H1 (cell line): ENCODE measurements around the gene ZNF407. TPM values are rescaled to one million over a fixed set of nuclear protein-coding genes. Genes with fewer than 3 reads are reported as not detected.

ENCODE experiments used
- CTCF ChIA-PET: fragments of 300-600 bp; sonication (Branson Sonifier 250); formaldehyde crosslinking; loops from one replicate; lab custom pipeline; 2021; ENCODE audit not compliant: partially characterized antibody; lab: Charles Lee
- POLR2A ChIA-PET: fragments of 300-600 bp; sonication (Branson Sonifier 250); formaldehyde crosslinking; loops from one replicate; lab custom pipeline; 2021; ENCODE audit warnings: inconsistent platforms; ENCODE audit not compliant: partially characterized antibody; lab: Charles Lee
- DNase-seq, 2 experiments: peaks; one replicate each; pipeline versions ENCODE4 v3.0.0 to v3.0.0-alpha.2; 2010 to 2022; ENCODE audit warnings: low spot score in 2 of 2, low read depth in 1 of 2, mixed read lengths in 1 of 2
- FAIRE-seq: peaks from 2 replicates; lab custom pipeline; 2011; peaks lifted over from hg19 to GRCh38; lab: Jason Lieb, UNC
- H2AFZ ChIP-seq: 2 replicates; pipeline ENCODE4 v1.8.1; 2012; ENCODE audit warnings: low read length, inconsistent platforms
- H2AK5ac ChIP-seq: 2 replicates; pipeline ENCODE4 v1.6.1; 2013; ENCODE audit warnings: low read depth, low read length
- H2BK120ac ChIP-seq: replicated peaks from 2 replicates; pipeline ENCODE3; 2013; ENCODE audit warnings: low read depth, low read length, inconsistent platforms
- H2BK12ac ChIP-seq: 2 replicates; pipeline ENCODE4 v1.6.1; 2013; ENCODE audit warnings: low read depth, low read length
- H2BK15ac ChIP-seq: 2 replicates; pipeline ENCODE4 v1.6.1; 2013; ENCODE audit warnings: low read length
- H2BK20ac ChIP-seq: 2 replicates; pipeline ENCODE4 v1.6.1; 2013; ENCODE audit warnings: low read length
- H2BK5ac ChIP-seq: 2 replicates; pipeline ENCODE4 v1.6.1; 2013; ENCODE audit warnings: low read depth, low read length
- H3K14ac ChIP-seq: 2 replicates; pipeline ENCODE4 v1.6.1; 2013; ENCODE audit warnings: inconsistent platforms; ENCODE audit not compliant: insufficient read length
- H3K18ac ChIP-seq: 2 replicates; pipeline ENCODE4 v1.6.1; 2013; ENCODE audit warnings: low read length; ENCODE audit errors: extremely low read depth
- H3K23ac ChIP-seq: 2 replicates; pipeline ENCODE4 v1.6.1; 2013; ENCODE audit warnings: inconsistent platforms; ENCODE audit not compliant: insufficient read length
- H3K23me2 ChIP-seq: 2 replicates; pipeline ENCODE4 v1.6.1; 2013; ENCODE audit warnings: low read depth, low read length
- H3K27ac ChIP-seq: 2 replicates; pipeline ENCODE4 v1.6.1; 2011; ENCODE audit warnings: low read depth, low read length, inconsistent platforms
- H3K27me3 ChIP-seq, 4 experiments: replicated peaks in 1 of 4; 1 replicate in 1 of 4; 2 replicates in 3 of 4; pipeline versions ENCODE4 v1.6.1 to v1.8.1; 2011 to 2013; ENCODE audit warnings: low read length in 3 of 4, mild to moderate bottlenecking in 3 of 4, inconsistent platforms in 2 of 4, mixed read lengths in 2 of 4, moderate library complexity in 1 of 4; ENCODE audit not compliant: control insufficient read depth in 3 of 4, insufficient read depth in 3 of 4; ENCODE audit errors: extremely low read depth in 1 of 4
- H3K36me3 ChIP-seq, 4 experiments: 2 replicates each; pipeline versions ENCODE4 v1.6.1 to v1.8.1; 2011 to 2013; ENCODE audit warnings: mild to moderate bottlenecking in 4 of 4, low read length in 3 of 4, moderate library complexity in 2 of 4, control low read depth in 1 of 4, inconsistent platforms in 1 of 4; ENCODE audit not compliant: insufficient read depth in 4 of 4, control insufficient read depth in 2 of 4
- H3K4ac ChIP-seq: replicated peaks from 2 replicates; pipeline ENCODE3; 2013; ENCODE audit warnings: low read length, low read depth, mixed read lengths, inconsistent platforms; ENCODE audit not compliant: insufficient read length
- H3K4me1 ChIP-seq, 4 experiments: replicated peaks in 1 of 4; 1 replicate in 1 of 4; 2 replicates in 3 of 4; pipeline versions ENCODE4 v1.6.1 to v1.8.1; 2011 to 2013; ENCODE audit warnings: low read length in 3 of 4, inconsistent platforms in 2 of 4, mixed read lengths in 1 of 4; ENCODE audit not compliant: insufficient read depth in 4 of 4, control insufficient read depth in 3 of 4
- H3K4me2 ChIP-seq, 2 experiments: 2 replicates each; pipeline versions ENCODE4 v1.6.1 to v1.8.1; 2011 to 2013; ENCODE audit warnings: low read depth in 2 of 2, low read length in 2 of 2, control low read depth in 1 of 2, inconsistent platforms in 1 of 2, mild to moderate bottlenecking in 1 of 2; ENCODE audit not compliant: insufficient read depth in 1 of 2
- H3K4me3 ChIP-seq, 4 experiments: fragments of 200-600, 300-600 bp in 1 of 4; sonication (generic), shearing (Covaris generic), sonication (Bioruptor Twin) in 1 of 4; 2 replicates each; pipeline versions ENCODE4 v1.5.1 to v1.8.1; 2011 to 2016; ENCODE audit warnings: low read length in 4 of 4, low read depth in 3 of 4, control low read depth in 2 of 4, inconsistent platforms in 2 of 4, mild to moderate bottlenecking in 2 of 4, mixed read lengths in 1 of 4, moderate library complexity in 1 of 4; ENCODE audit not compliant: insufficient read depth in 2 of 4; ENCODE audit errors: extremely low read depth in 1 of 4
- H3K56ac ChIP-seq: replicated peaks from 2 replicates; pipeline ENCODE3; 2013; ENCODE audit warnings: low read depth, mild to moderate bottlenecking, mixed read lengths, low read length, inconsistent platforms; ENCODE audit not compliant: insufficient read length
- H3K79me1 ChIP-seq: 2 replicates; pipeline ENCODE4 v1.6.1; 2013; ENCODE audit warnings: low read depth, low read length, control low read depth
- H3K79me2 ChIP-seq, 2 experiments: 2 replicates each; pipeline versions ENCODE4 v1.6.1 to v1.8.1; 2012 to 2013; ENCODE audit warnings: low read length in 2 of 2, mild to moderate bottlenecking in 2 of 2, inconsistent platforms in 1 of 2; ENCODE audit not compliant: insufficient read depth in 2 of 2, control insufficient read depth in 1 of 2
- H3K9ac ChIP-seq, 4 experiments: replicated peaks in 1 of 4; 1 replicate in 1 of 4; 2 replicates in 3 of 4; pipeline versions ENCODE4 v1.6.1 to v1.8.1; 2011 to 2013; ENCODE audit warnings: low read depth in 3 of 4, low read length in 3 of 4, control low read depth in 2 of 4, mild to moderate bottlenecking in 2 of 4, moderate library complexity in 2 of 4, inconsistent platforms in 1 of 4; ENCODE audit errors: extremely low read depth in 1 of 4
- H3K9me3 ChIP-seq, 2 experiments: 2 replicates each; pipeline versions ENCODE4 v1.6.1 to v1.8.1; 2012 to 2013; ENCODE audit warnings: mild to moderate bottlenecking in 2 of 2, moderate library complexity in 2 of 2, control low read depth in 1 of 2, inconsistent platforms in 1 of 2, low read depth in 1 of 2, low read length in 1 of 2, mixed read lengths in 1 of 2; ENCODE audit not compliant: insufficient read depth in 2 of 2
- H4K20me1 ChIP-seq, 2 experiments: replicated peaks in 1 of 2; 2 replicates each; pipeline versions ENCODE3 to v1.8.1; 2011 to 2013; ENCODE audit warnings: inconsistent platforms in 2 of 2, low read length in 2 of 2, mild to moderate bottlenecking in 1 of 2; ENCODE audit not compliant: insufficient read depth in 2 of 2, control insufficient read depth in 1 of 2
- H4K5ac ChIP-seq: 2 replicates; pipeline ENCODE4 v1.6.1; 2013; ENCODE audit warnings: low read length, low read depth, mixed read lengths, inconsistent platforms; ENCODE audit not compliant: insufficient read length
- H4K8ac ChIP-seq: 2 replicates; pipeline ENCODE4 v1.8.0; 2013; ENCODE audit warnings: mild to moderate bottlenecking, moderate library complexity, low read length, inconsistent platforms; ENCODE audit not compliant: insufficient read depth; ENCODE audit errors: extremely low read depth
- H4K91ac ChIP-seq: replicated peaks from 2 replicates; pipeline ENCODE3; 2013; ENCODE audit warnings: low read length, mixed read lengths, inconsistent platforms; ENCODE audit not compliant: insufficient read length
- CHD2 ChIP-seq: IDR thresholded peaks from 2 replicates; pipeline ENCODE4 v1.6.1; 2012; ENCODE audit warnings: low read length, improper control_type of control experiment
- CTBP2 ChIP-seq: IDR thresholded peaks from 2 replicates; pipeline ENCODE4 v1.7.0; 2011; ENCODE audit warnings: borderline replicate concordance, mild to moderate bottlenecking, moderate library complexity, mixed read lengths, low read length; ENCODE audit not compliant: insufficient read depth, insufficient read length
- CTCF ChIP-seq, 3 experiments: IDR thresholded peaks; 1 replicate in 2 of 3; 2 replicates in 1 of 3; pipeline versions ENCODE4 v1.5.1 to v1.6.1; 2011; ENCODE audit warnings: low read length in 3 of 3, mild to moderate bottlenecking in 3 of 3, inconsistent platforms in 2 of 3, low read depth in 1 of 3, moderate library complexity in 1 of 3; ENCODE audit not compliant: insufficient read depth in 1 of 3; ENCODE audit errors: control extremely low read depth in 1 of 3
- FOSL1 ChIP-seq: IDR thresholded peaks from 2 replicates; pipeline ENCODE4 v1.6.1; 2011; ENCODE audit warnings: mild to moderate bottlenecking, low read depth, low read length, moderate library complexity; ENCODE audit not compliant: insufficient read depth
- HDAC6 ChIP-seq: IDR thresholded peaks from one replicate; pipeline ENCODE4 v1.7.1; 2012; ENCODE audit warnings: low read depth, mild to moderate bottlenecking, inconsistent platforms, low read length, moderate library complexity
- SIN3A ChIP-seq, 2 experiments: IDR thresholded peaks in 1 of 2; conservative IDR thresholded peaks in 1 of 2; 2 replicates each; pipeline ENCODE4 v1.6.1; 2011 to 2012; ENCODE audit warnings: low read length in 2 of 2, improper control_type of control experiment in 1 of 2, low read depth in 1 of 2, mild to moderate bottlenecking in 1 of 2
- SP2 ChIP-seq: IDR thresholded peaks from 2 replicates; pipeline ENCODE4 v1.6.1; 2012; ENCODE audit warnings: mild to moderate bottlenecking, low read length, inconsistent platforms
- SP4 ChIP-seq: IDR thresholded peaks from 2 replicates; pipeline ENCODE4 v1.6.1; 2012; ENCODE audit warnings: low read length, inconsistent platforms
- SUZ12 ChIP-seq: fragments of 200-600 bp; sonication (generic); IDR thresholded peaks from 2 replicates; pipeline ENCODE4 v1.6.1; 2012; ENCODE audit warnings: mild to moderate bottlenecking, inconsistent platforms, low read length, moderate library complexity, mixed read lengths
- TAF7 ChIP-seq: optimal IDR thresholded peaks from 2 replicates; pipeline ENCODE3; 2011; ENCODE audit warnings: low read depth, mild to moderate bottlenecking, inconsistent platforms, low read length, moderate library complexity, borderline replicate concordance
- TCF12 ChIP-seq: IDR thresholded peaks from 2 replicates; pipeline ENCODE4 v1.6.1; 2011; ENCODE audit warnings: low read depth, mild to moderate bottlenecking, low read length
- WGBS, 2 experiments: shearing (Covaris generic) in 1 of 2; methylation state at CpG; one replicate each; pipeline versions ENCODE4 v1.1.6 to v1.1.7; 2013 to 2015; ENCODE audit warnings: low lambda C conversion rate in 2 of 2, mixed read lengths in 2 of 2, inconsistent platforms in 1 of 2, low coverage in 1 of 2, missing lambda C conversion rate in 1 of 2; ENCODE audit not compliant: insufficient replicate concordance in 2 of 2, insufficient coverage in 1 of 2, insufficient read length in 1 of 2; ENCODE audit errors: extremely low coverage in 1 of 2, missing lambda C conversion rate in 1 of 2; 5-methylcytosine and 5-hydroxymethylcytosine counted together
- polyA plus RNA-seq, 7 experiments: library from polyadenylated mRNA; depleted of rRNA in 3 of 7; stranded (reverse) in 5 of 7; unstranded in 2 of 7; fragments of >200 nt in 5 of 7; fragments of 200-250 nt in 2 of 7; gene quantifications; 1 replicate in 5 of 7; 2 replicates in 1 of 7; 4 replicates in 1 of 7; pipeline versions ENCODE4 v1.2.1 to v1.2.3, GENCODE V29; 2011 to 2013; ENCODE audit warnings: missing spikeins in 2 of 7, mixed read lengths in 2 of 7
- total RNA-seq: library from RNA; stranded (reverse); fragmentation: NEBNext Ultra II Directional; extraction: Animal tissue kit (Norgen Biotek cat#: 25700); gene quantifications from 2 replicates; pipeline ENCODE4 v1.2.1, GENCODE V29; 2021

ZNF407 gene
- total and polyA plus RNA-seq, 2 of the 8 experiments (the other 6 are each of a cell fraction or from before 2014, with no cell fraction given): 1.5 to 6.8 TPM

GRCh38 chr18:74682991-74683297 is 85.3 kb downstream of the ZNF407 start:
- Histone ChIP-seq H4K91ac (no peak overlapping the region), H3K27ac (no peak overlapping the region), H2BK5ac (no peak overlapping the region), H3K4ac (no peak overlapping the region), H2BK120ac (no peak overlapping the region), H3K23ac (no peak overlapping the region), H2AFZ (no peak overlapping the region), H3K27me3 (no peaks in the 10 kb centered on the region), H3K23me2 (no peaks in the 10 kb centered on the region), H2BK15ac (no peak overlapping the region), H2BK12ac (no peak overlapping the region), H4K20me1 (no peaks in the 10 kb centered on the region), H3K4me1 (no peaks in the 10 kb centered on the region), H3K4me2 (no peak overlapping the region), H3K9ac (no peak overlapping the region), H4K8ac (no peak overlapping the region), H3K79me2 (no peaks in the 10 kb centered on the region), H3K9me3 (no peaks in the 10 kb centered on the region), H2BK20ac (no peak overlapping the region), H3K79me1 (no peaks in the 10 kb centered on the region), H3K14ac (no peak overlapping the region), H3K4me3 (no peak overlapping the region), H3K18ac (no peak overlapping the region), H2AK5ac (no peak overlapping the region), H4K5ac (no peak overlapping the region), H3K36me3 (no peaks in the 10 kb centered on the region), H3K56ac (no peak overlapping the region)
- POLR2A ChIA-PET: no interaction called here
- DNase-seq (no peak), FAIRE-seq (no peak)
- TF ChIP-seq CHD2 (no peak), CTCF (IDR thresholded peaks at IDR 0.05; ENCODE audit: control extremely low read depth in 1 of 3, insufficient read depth in 1 of 3, low read depth in 1 of 3, low read length in 3 of 3) (no peak), FOSL1 (no peak), HDAC6 (no peak), SUZ12 (no peak), TAF7 (no peak), SP4 (no peak), SIN3A (conservative IDR thresholded peaks at IDR 0.05 in 1 of 2, IDR thresholded peaks at IDR 0.05 in 1 of 2; ENCODE audit: low read depth in 1 of 2, low read length in 2 of 2) (no peak), CTBP2 (no peak), TCF12 (no peak), SP2 (no peak)
- 96% methylated on average over 1 of the region's 1 CpG; no CpG with 5 or more reads in 1 of the 2 experiments for WGBS, 2 experiments
- CTCF ChIA-PET: no interaction called here
